Endodermal cell (in vitro differentiated cells): Measurements from ENCODE around the gene CCDC8. TPM values are rescaled to one million over a fixed set of nuclear protein-coding genes. Genes with fewer than 3 reads are reported as not detected.

Experiments
- DNase-seq: peaks from one replicate; pipeline ENCODE4 v3.0.0-alpha.2; 2017
- H3K27ac ChIP-seq: 2 replicates; pipeline ENCODE4 v1.5.1; 2013; ENCODE audit warnings: mild to moderate bottlenecking, low read depth, low read length, moderate library complexity
- H3K27me3 ChIP-seq: 2 replicates; pipeline ENCODE4 v1.6.1; 2013; ENCODE audit warnings: mild to moderate bottlenecking, low read length, moderate library complexity; ENCODE audit not compliant: insufficient read depth, control insufficient read depth, poor library complexity, severe bottlenecking
- H3K36me3 ChIP-seq: 2 replicates; pipeline ENCODE4 v1.7.0; 2013; ENCODE audit warnings: mild to moderate bottlenecking, low read length, moderate library complexity; ENCODE audit not compliant: control insufficient read depth, insufficient read depth
- H3K4me1 ChIP-seq: one replicate; pipeline ENCODE4 v1.7.0; 2013; ENCODE audit warnings: low read length; ENCODE audit not compliant: control insufficient read depth, insufficient read depth
- H3K4me3 ChIP-seq: 2 replicates; pipeline ENCODE4 v1.5.1; 2013; ENCODE audit warnings: mild to moderate bottlenecking, low read length, moderate library complexity
- H3K9ac ChIP-seq: 2 replicates; pipeline ENCODE4 v1.6.1; 2013; ENCODE audit warnings: mild to moderate bottlenecking, low read length, moderate library complexity; ENCODE audit not compliant: poor library complexity, severe bottlenecking; ENCODE audit errors: extremely low read depth
- H3K9me3 ChIP-seq: 2 replicates; pipeline ENCODE4 v1.6.1; 2013; ENCODE audit warnings: mild to moderate bottlenecking, low read length, moderate library complexity; ENCODE audit not compliant: control insufficient read depth
- H3K27ac Mint-ChIP-seq: 2 replicates; pipeline ENCODE4 v1.8.0; 2020; ENCODE audit warnings: mixed read lengths
- H3K27me3 Mint-ChIP-seq: 2 replicates; pipeline ENCODE4 v1.8.0; 2021; ENCODE audit warnings: mild to moderate bottlenecking, mixed read lengths; ENCODE audit not compliant: insufficient read depth
- H3K36me3 Mint-ChIP-seq: 2 replicates; pipeline ENCODE4 v1.8.0; 2020; ENCODE audit warnings: low read depth, mixed read lengths
- H3K4me1 Mint-ChIP-seq: 2 replicates; pipeline ENCODE4 v1.8.0; 2020; ENCODE audit warnings: mixed read lengths
- H3K4me3 Mint-ChIP-seq: 2 replicates; pipeline ENCODE4 v1.8.0; 2020; ENCODE audit warnings: mild to moderate bottlenecking, moderate library complexity, mixed read lengths
- H3K9me3 Mint-ChIP-seq: 2 replicates; pipeline ENCODE4 v1.8.0; 2020; ENCODE audit warnings: mild to moderate bottlenecking, mixed read lengths
- WGBS, 2 experiments: methylation state at CpG; one replicate each; pipeline versions ENCODE4 v1.1.5 to v1.1.7; 2013; ENCODE audit warnings: missing lambda C conversion rate in 2 of 2, mixed read lengths in 1 of 2; ENCODE audit not compliant: insufficient coverage in 1 of 2, insufficient read length in 1 of 2; 5-methylcytosine and 5-hydroxymethylcytosine counted together
- total RNA-seq, 2 donors: library from RNA; stranded (reverse); fragmentation: NEBNext Ultra II Directional in 1 of 2; extraction: Animal tissue kit (Norgen Biotek cat#: 25700) in 1 of 2; gene quantifications; 2 replicates in 1 of 2; 3 replicates in 1 of 2; pipeline ENCODE4 v1.2.1, GENCODE V29; 2021
- TF ChIP-seq, protein P1 (sequence below): fragments of 200-600 bp; sonication (generic); conservative IDR thresholded peaks from 2 replicates; pipeline ENCODE4 v1.5.0; 2021; ENCODE audit warnings: antibody characterized with exemption, mild to moderate bottlenecking

CCDC8 gene
- total RNA-seq, 2 donors from 2014 or later = 27.5 to 30.5 TPM

DNA sequence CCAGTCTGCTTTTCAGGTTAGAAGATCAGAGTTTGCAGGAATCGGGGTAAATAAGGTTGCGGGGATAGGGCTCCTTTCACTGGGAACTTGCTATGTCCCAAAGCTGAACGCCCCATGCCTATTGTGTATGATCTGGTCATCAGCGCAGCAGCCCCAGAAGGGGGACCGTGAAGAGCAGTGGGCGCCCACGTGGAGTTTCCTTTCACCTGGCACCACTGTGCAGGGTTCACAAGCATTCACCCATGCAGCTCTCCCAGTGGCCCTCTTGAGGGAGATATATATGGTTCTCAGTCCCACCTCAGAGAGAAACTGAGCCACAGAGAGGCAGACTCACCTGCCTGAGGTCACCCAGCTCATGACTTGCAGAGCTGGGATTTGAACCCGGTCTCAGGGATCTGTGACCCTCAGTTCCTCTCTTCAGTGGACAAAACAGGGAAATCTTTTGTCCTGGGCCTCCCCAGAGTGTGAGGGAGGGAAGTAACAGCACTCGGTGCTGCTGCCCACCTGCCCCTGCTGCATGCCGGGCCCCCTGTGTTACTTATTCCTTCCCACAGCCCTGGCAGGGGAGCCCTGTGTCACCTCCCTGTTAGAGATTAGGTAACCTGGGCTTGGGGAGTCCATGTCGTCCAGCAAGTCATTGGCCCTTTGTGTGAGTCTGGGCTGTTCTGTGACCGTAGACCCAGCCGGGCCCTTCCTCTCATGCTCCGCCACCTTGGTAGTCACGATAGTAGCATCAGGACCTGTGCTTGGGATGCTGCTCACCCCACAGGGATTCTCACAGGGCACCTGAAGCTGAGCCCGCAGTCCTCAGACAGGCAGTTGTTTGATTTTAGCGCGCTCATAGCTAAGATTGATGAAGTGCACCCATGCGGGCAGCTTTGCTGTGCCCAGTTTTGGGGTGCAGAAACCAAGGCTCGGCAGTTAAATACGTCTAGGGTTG is 38.6 kb downstream of the CCDC8 start:
- Mint-ChIP-seq H3K4me3 (no peak overlapping the region), H3K9me3 (no peaks in the 10 kb centered on the region), H3K27ac (peak overlapping the region; percentile 66), H3K27me3 (no peaks in the 10 kb centered on the region), H3K36me3 (peaks cover 45% of the 10 kb centered on the region), H3K4me1 (peaks cover 20% of the 10 kb centered on the region)
- Histone ChIP-seq H3K4me1 (peaks cover 11% of the 10 kb centered on the region), H3K27ac (no peak overlapping the region), H3K9me3 (no peaks in the 10 kb centered on the region), H3K9ac (no peak overlapping the region), H3K36me3 (peaks cover 62% of the 10 kb centered on the region), H3K4me3 (no peak overlapping the region), H3K27me3 (no peaks in the 10 kb centered on the region)
- TF ChIP-seq, protein P1, sequence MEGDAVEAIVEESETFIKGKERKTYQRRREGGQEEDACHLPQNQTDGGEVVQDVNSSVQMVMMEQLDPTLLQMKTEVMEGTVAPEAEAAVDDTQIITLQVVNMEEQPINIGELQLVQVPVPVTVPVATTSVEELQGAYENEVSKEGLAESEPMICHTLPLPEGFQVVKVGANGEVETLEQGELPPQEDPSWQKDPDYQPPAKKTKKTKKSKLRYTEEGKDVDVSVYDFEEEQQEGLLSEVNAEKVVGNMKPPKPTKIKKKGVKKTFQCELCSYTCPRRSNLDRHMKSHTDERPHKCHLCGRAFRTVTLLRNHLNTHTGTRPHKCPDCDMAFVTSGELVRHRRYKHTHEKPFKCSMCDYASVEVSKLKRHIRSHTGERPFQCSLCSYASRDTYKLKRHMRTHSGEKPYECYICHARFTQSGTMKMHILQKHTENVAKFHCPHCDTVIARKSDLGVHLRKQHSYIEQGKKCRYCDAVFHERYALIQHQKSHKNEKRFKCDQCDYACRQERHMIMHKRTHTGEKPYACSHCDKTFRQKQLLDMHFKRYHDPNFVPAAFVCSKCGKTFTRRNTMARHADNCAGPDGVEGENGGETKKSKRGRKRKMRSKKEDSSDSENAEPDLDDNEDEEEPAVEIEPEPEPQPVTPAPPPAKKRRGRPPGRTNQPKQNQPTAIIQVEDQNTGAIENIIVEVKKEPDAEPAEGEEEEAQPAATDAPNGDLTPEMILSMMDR = no peak
- no peak for DNase-seq
- 90 to 96% methylated on average over 8 to 21 of the region's 21 CpGs for WGBS, 2 experiments

DNA sequence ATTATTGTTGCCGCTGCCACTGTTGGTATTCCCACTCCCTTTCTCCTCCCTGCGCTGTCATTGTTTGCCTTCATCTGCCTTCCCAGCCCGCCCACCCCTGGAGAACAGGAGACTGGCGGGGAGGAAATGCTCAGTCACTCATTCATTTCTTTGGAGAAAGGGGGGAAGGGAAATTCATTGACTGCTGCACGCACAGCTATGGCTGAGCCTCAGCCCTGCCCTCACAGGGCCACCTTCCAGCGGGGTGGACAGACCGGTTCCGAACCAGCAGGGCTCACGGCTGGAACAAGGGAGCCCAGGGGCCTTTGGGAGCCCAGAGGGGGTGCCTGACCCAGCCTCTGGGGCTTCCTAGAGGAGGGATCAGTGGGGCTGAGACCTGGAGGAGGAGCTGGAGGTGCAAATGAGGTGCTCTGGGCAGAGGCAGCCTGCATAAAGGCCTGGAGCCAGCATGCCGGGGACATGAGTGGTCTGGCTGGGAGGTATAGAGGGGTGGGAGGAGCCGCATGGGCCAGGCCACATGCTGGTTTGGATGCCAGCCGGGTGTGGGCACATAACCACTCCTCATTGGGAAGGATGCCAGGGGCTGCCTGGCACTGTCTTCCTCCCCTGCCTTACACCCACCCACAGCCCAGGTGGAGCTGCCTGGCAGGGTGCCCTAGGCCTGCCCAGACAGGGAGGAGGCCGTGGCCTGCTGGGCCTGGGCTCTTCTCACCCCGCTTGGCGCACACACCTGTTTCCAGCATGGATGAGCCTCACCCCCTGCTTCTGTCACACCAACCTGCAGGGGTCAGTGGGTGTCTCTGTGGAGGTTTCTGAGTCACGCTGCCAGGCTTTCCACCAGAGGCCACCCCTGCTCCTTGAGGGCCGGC is 39.6 kb downstream of the CCDC8 start:
- Mint-ChIP-seq H3K9me3 (no peaks in the 10 kb centered on the region), H3K36me3 (peaks cover 40% of the 10 kb centered on the region), H3K27ac (peak overlapping the region; percentile 89), H3K4me1 (peaks cover 20% of the 10 kb centered on the region), H3K4me3 (no peak overlapping the region), H3K27me3 (no peaks in the 10 kb centered on the region)
- DNase-seq = peak; percentile 94
- Histone ChIP-seq H3K9me3 (no peaks in the 10 kb centered on the region), H3K9ac (no peak overlapping the region), H3K4me1 (peaks cover 11% of the 10 kb centered on the region), H3K36me3 (peaks cover 57% of the 10 kb centered on the region), H3K4me3 (no peak overlapping the region), H3K27ac (peak overlapping the region; percentile 68), H3K27me3 (no peaks in the 10 kb centered on the region)
- 60 to 62% methylated on average over 6 to 17 of the region's 17 CpGs for WGBS, 2 experiments
- TF ChIP-seq, protein P1 = peak; percentile 12

GRCh38 chr19:46372901-46373490 is 40.4 kb downstream of the CCDC8 start:
- Histone ChIP-seq H3K9ac (no peak overlapping the region), H3K9me3 (no peaks in the 10 kb centered on the region), H3K4me3 (no peak overlapping the region), H3K27me3 (no peaks in the 10 kb centered on the region), H3K36me3 (peaks cover 52% of the 10 kb centered on the region), H3K4me1 (peaks cover 11% of the 10 kb centered on the region), H3K27ac (peak overlapping the region; percentile 68)
- H3K27ac Mint-ChIP-seq = peak overlapping the region; percentile 89
- H3K9me3 Mint-ChIP-seq = no peaks in the 10 kb centered on the region
- no peaks in the 10 kb centered on the region for H3K27me3 Mint-ChIP-seq
- H3K36me3 Mint-ChIP-seq = peaks cover 35% of the 10 kb centered on the region
- peak; percentile 85 for DNase-seq
- H3K4me3 Mint-ChIP-seq = no peak overlapping the region
- TF ChIP-seq, protein P1 = peak; percentile 74
- H3K4me1 Mint-ChIP-seq = peaks cover 20% of the 10 kb centered on the region
- WGBS, 2 experiments = 54 to 61% methylated on average over 9 to 11 of the region's 11 CpGs
